HG03139 (cell line): ENCODE measurements around the gene MMP10.

Experiments
- ATAC-seq: cut with Tn5 transposase; IDR thresholded peaks from one replicate; pipeline ENCODE4 v1.9.1; 2021; ENCODE audit not compliant: unreplicated experiment

The MMP10 gene

GRCh38 chr11:102780491-102780918 lies at the start of gene MMP10:
Gene MMP10 (minus strand): TSS chr11:102780628. CDS start chr11:102780591, 37 bp downstream.
- ATAC-seq, result no peak

- no peak for ATAC-seq
These were observed 49.0 kb upstream of the MMP10 start for GRCh38 chr11:102829316-102830000.

GRCh38 chr11:102824556-102824955 lies 44.1 kb upstream of the MMP10 start:
- no peak for ATAC-seq

- no peak for ATAC-seq
These were observed 39.1 kb upstream of the MMP10 start for GRCh38 chr11:102819491-102819890.

GRCh38 chr11:102813484-102813883 lies 33.1 kb upstream of the MMP10 start:
- ATAC-seq, result no peak

GRCh38 chr11:102812188-102812587 lies 31.8 kb upstream of the MMP10 start:
- no peak for ATAC-seq

GRCh38 chr11:102810950-102811660 lies 30.7 kb upstream of the MMP10 start:
- no peak for ATAC-seq

GRCh38 chr11:102809971-102810370 lies 29.5 kb upstream of the MMP10 start:
- no peak for ATAC-seq

- no peak for ATAC-seq
These were observed 27.5 kb upstream of the MMP10 start for GRCh38 chr11:102807921-102808320.

- no peak for ATAC-seq
These were observed 25.9 kb upstream of the MMP10 start for GRCh38 chr11:102806296-102806695.

GRCh38 chr11:102802341-102802740 lies 21.9 kb upstream of the MMP10 start:
- no peak for ATAC-seq

GRCh38 chr11:102800767-102801166 lies 20.3 kb upstream of the MMP10 start:
- ATAC-seq, result no peak

- no peak for ATAC-seq
These were observed 19.4 kb upstream of the MMP10 start for GRCh38 chr11:102799681-102800340.

GRCh38 chr11:102798012-102798746 lies 17.8 kb upstream of the MMP10 start, which contains the start of gene MMP1:
Gene MMP1 (minus strand): TSS chr11:102798160. CDS start chr11:102798092, 68 bp downstream.
- ATAC-seq, result no peak

- ATAC-seq, result peak; percentile 88
These were observed 14.0 kb upstream of the MMP10 start for GRCh38 chr11:102794382-102794781.

GRCh38 chr11:102793677-102794290 lies 13.4 kb upstream of the MMP10 start:
- no peak for ATAC-seq

GRCh38 chr11:102792604-102793003 lies 12.2 kb upstream of the MMP10 start:
- ATAC-seq, result no peak

GRCh38 chr11:102791271-102792036 lies 11.0 kb upstream of the MMP10 start:
- ATAC-seq, result no peak

- ATAC-seq, result no peak
These were observed 8.0 kb upstream of the MMP10 start for GRCh38 chr11:102788334-102788995.
